ENCODE measurements around the gene FAF2.

Gene FAF2

DNA sequence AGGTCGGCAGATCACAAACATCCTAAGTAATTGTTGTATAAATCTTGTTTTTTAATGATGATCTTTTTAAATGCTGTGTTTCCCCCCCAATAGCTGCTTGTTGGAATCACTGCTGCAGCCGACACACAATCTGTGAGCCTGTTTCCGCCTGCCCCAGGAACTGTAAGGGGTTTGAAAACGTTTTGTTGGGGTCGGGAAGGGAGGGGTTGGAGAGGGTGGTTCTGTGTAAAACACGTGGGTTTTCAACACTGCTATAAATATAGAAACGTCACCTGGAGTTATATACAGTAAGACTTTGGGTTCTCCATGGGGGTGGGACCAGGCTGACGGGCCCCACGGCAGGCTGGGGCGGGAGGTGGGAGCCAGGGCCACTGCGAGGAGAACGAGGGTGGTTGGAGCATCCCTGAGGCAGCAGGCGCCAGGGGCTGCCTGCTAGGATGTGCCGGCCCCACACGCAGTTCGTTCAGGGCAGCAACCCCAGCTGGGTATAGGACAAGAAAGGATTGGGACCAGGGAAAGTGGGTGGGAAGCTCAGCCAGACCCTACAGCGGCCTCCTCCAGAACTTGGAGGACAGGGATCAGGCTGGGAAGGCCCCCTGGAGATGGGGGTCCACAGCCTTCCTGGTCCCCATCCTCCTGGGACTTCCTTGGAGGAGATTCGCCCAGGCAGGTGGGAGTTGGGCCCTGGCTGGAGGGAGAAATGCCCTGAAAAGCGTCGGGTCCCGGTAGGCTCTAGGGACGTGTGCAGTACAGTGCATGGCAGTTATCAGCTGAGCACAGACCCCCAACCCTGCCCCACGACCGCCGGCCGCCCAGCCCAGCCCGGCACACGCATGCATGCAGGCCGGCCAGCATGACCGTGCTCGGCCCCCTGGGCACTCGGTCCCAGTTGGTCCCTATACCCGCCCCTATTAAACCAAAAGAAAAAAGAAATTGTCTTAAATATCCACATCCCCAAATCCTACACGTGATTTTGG, 79.3 kb downstream of the FAF2 start:
- Histone ChIP-seq H3K9me3 (ENCODE audit: control insufficient read depth, low read depth, low read length) (no peaks in the 10 kb centered on the region), H3K36me3 (ENCODE audit: control insufficient read depth, low read depth, low read length) (peaks cover 39% of the 10 kb centered on the region), H3K27me3 (ENCODE audit: control insufficient read depth, insufficient read depth, low read length) (no peaks in the 10 kb centered on the region), H3K4me3 (ENCODE audit: low read length) (no peak overlapping the region), H3K9ac (ENCODE audit: low read length) (no peak overlapping the region), H3K4me1 (ENCODE audit: control insufficient read depth, low read depth, low read length) (no peaks in the 10 kb centered on the region), H3K27ac (ENCODE audit: low read length) (no peak overlapping the region)

DNA sequence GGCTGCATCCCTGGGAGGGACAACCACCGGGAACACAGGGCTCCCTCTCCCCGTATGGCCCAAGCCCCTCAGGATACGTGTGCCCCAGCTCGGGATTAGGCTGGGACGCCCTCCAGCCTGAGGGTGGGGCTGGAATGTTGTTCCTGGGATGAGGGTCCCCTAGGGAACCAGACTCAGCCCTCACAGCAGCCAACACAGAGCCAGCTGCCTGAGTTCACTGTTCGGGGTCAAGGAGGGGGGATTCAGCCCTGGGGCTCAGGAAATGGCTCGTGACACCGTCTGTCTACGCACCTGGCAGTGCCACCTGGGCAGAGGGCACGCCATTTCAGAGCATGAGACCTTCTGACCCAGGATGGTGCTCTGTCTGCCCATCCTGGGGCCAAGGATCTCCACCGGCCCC, 80.1 kb downstream of the FAF2 start:
- H3K4me1 ChIP-seq (ENCODE audit: control insufficient read depth, low read depth, low read length), result no peaks in the 10 kb centered on the region
- H3K36me3 ChIP-seq (ENCODE audit: control insufficient read depth, low read depth, low read length), result peaks cover 39% of the 10 kb centered on the region
- no peak overlapping the region for H3K4me3 ChIP-seq (ENCODE audit: low read length)

DNA sequence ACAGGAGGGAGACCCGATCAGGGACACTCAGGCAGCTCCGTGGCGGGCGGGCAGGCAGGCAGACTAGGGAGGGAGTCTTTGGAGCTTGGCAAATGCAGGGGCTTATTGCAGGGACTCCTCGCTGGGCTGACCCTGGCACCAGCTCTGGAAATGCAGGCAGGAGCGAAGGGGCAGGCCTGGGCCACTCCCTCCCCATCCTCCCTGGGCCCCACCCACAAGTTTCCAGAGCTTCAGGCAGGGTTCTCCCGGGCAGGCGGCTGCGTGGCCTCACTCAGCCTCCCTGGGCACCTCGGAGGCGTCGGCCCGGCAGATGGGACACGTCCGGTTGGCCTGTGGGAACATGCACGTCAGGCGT, 80.6 kb downstream of the FAF2 start:
- H3K36me3 ChIP-seq (ENCODE audit: control insufficient read depth, low read depth, low read length), result peaks cover 39% of the 10 kb centered on the region
- H3K27me3 ChIP-seq (ENCODE audit: control insufficient read depth, insufficient read depth, low read length), result no peaks in the 10 kb centered on the region
- H3K4me3 ChIP-seq (ENCODE audit: low read length), result no peak overlapping the region
- no peak overlapping the region for H3K9ac ChIP-seq (ENCODE audit: low read length)
- no peaks in the 10 kb centered on the region for H3K4me1 ChIP-seq (ENCODE audit: control insufficient read depth, low read depth, low read length)
- no peak overlapping the region for H3K27ac ChIP-seq (ENCODE audit: low read length)
- no peaks in the 10 kb centered on the region for H3K9me3 ChIP-seq (ENCODE audit: control insufficient read depth, low read depth, low read length)

More for the DNA sequence above, 80.1 kb downstream of the FAF2 start:
- Histone ChIP-seq H3K27ac (ENCODE audit: low read length) (no peak overlapping the region), H3K9ac (ENCODE audit: low read length) (no peak overlapping the region), H3K9me3 (ENCODE audit: control insufficient read depth, low read depth, low read length) (no peaks in the 10 kb centered on the region), H3K27me3 (ENCODE audit: control insufficient read depth, insufficient read depth, low read length) (no peaks in the 10 kb centered on the region)

DNA sequence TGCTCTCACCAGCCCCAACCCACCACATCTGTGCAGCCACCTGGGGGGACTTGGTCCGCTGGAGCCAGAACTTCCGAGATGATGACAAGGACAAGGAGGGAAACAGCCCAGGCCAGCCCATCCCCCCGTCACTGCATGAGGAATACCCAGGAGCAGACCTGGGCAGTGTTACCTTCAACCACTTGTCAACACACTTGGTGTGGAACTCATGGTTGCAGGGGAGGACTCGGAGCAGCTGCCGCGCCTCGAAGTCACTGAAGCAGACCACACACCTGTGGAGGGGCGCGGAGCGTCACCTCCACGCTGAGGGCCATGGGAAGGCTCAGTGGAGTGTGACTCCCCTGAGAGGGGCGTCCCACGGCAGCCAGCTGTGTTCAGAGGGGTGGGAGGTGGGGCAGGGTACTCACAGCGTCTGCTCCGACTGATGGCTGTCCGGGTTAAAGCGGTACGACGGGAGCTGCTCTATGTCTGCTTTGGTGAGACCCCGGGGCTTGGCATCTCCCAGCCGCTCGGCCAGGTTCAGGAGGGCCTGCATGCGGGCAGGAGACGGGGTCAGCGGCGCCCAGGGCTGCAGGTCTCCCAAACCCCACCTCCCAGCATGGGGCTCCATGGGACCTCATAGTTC, 81.0 kb downstream of the FAF2 start:
- no peak overlapping the region for H3K27ac ChIP-seq (ENCODE audit: low read length)
- no peak overlapping the region for H3K4me3 ChIP-seq (ENCODE audit: low read length)
- H3K36me3 ChIP-seq (ENCODE audit: control insufficient read depth, low read depth, low read length), result peaks cover 39% of the 10 kb centered on the region
- no peaks in the 10 kb centered on the region for H3K4me1 ChIP-seq (ENCODE audit: control insufficient read depth, low read depth, low read length)
- no peaks in the 10 kb centered on the region for H3K27me3 ChIP-seq (ENCODE audit: control insufficient read depth, insufficient read depth, low read length)
- H3K9me3 ChIP-seq (ENCODE audit: control insufficient read depth, low read depth, low read length), result no peaks in the 10 kb centered on the region
- H3K9ac ChIP-seq (ENCODE audit: low read length), result no peak overlapping the region

DNA sequence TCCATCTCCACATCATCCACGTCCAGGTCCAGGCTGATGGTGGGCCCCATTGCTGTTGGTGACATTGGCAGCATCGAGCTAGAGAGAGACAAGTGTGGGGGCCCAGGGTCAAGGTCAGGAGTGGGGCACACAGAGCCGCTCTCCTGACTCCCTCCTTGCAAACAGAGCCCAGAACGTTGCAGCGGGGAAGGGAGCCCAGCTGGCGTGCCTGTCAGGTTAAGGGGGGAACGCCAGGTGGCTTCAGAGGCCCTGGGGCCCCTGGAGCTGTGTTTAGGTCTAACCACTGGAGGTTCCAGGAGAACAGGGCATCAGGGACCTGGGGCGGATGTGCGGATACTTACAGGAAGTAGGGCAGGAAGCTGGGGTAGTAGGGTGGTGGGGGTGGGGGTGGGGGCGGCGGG, 81.6 kb downstream of the FAF2 start:
- Histone ChIP-seq H3K9me3 (ENCODE audit: control insufficient read depth, low read depth, low read length) (no peaks in the 10 kb centered on the region), H3K4me3 (ENCODE audit: low read length) (no peak overlapping the region), H3K4me1 (ENCODE audit: control insufficient read depth, low read depth, low read length) (peaks cover 2% of the 10 kb centered on the region), H3K9ac (ENCODE audit: low read length) (no peak overlapping the region), H3K27ac (ENCODE audit: low read length) (no peak overlapping the region), H3K36me3 (ENCODE audit: control insufficient read depth, low read depth, low read length) (peaks cover 40% of the 10 kb centered on the region), H3K27me3 (ENCODE audit: control insufficient read depth, insufficient read depth, low read length) (no peaks in the 10 kb centered on the region)

DNA sequence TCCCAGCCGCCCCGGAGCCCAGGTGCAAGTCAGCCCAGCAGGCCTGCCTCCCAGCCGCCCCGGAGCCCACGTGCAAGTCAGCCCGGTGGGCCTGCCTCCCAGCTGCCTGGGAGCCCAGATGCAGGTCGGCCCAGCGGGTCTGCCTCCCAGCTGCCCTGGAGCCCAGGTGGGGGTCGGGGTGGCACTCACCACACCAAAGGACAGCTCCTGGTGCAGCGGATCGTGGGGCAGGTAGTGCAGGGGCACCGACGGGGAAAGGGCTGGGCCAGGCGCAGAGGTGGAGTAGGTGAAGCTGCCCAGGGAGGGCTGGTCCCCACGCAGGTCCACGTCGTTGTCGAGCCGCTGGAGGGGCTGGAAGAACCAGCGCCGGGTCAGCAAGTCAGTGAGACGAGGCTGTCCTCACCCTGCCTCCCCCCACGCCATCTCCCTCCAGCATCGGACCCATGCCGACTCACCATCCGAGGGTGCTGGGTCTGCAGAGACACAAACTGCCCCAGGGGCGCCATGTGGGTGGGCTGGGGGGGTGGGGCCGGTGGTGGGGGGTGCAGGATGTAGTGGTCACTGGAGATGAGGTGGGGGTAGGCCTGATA, 82.3 kb downstream of the FAF2 start:
- H3K9me3 ChIP-seq (ENCODE audit: control insufficient read depth, low read depth, low read length), result no peaks in the 10 kb centered on the region
- no peaks in the 10 kb centered on the region for H3K27me3 ChIP-seq (ENCODE audit: control insufficient read depth, insufficient read depth, low read length)
- no peak overlapping the region for H3K9ac ChIP-seq (ENCODE audit: low read length)
- no peak overlapping the region for H3K4me3 ChIP-seq (ENCODE audit: low read length)
- H3K27ac ChIP-seq (ENCODE audit: low read length), result no peak overlapping the region
- H3K36me3 ChIP-seq (ENCODE audit: control insufficient read depth, low read depth, low read length), result peaks cover 46% of the 10 kb centered on the region
- H3K4me1 ChIP-seq (ENCODE audit: control insufficient read depth, low read depth, low read length), result peaks cover 9% of the 10 kb centered on the region

DNA sequence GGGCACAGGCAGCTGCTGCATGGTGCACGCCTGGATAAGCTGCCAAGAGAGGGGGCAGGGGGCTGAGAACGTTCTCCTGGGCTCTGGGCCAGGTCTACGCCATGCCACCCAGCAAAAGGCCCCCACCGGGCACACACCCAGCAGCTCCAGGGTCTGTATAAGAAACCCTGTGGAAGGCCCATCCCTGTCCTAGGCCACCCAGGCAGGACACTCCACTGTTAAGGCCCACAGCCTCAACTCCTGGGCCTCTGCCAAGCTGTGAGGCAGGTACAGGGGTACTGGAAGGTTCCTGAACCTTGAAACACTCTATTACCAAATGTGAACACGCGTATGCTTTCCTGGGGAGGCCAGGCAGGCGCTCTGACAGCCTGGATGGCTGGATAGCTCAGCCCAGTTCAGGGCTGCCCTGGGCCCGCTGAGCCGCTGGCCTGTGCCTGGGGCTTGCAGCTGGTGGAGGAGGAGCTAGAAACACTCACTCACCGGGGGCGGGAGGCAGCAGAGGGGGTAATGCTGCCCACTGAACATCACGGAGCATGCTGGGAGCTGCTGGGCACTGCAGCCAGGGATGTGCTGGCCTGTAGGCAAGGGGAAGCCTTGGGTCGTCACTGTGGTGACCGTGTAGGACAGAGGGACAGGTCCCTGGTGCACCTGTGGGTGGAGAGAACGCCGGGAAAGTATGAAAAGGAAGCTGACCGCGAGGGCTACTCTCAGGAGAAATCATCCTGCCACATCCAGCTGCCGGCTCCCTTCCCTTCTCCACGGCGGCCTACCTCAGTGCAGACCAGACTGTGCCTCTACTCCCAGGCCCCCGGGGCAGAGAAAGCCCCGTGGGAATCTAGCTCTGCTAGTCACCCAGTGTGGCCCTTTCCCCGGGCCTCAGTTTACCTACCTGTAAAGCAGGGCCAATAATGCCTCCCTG, 83.1 kb downstream of the FAF2 start:
- no peaks in the 10 kb centered on the region for H3K9me3 ChIP-seq (ENCODE audit: control insufficient read depth, low read depth, low read length)
- peaks cover 9% of the 10 kb centered on the region for H3K4me1 ChIP-seq (ENCODE audit: control insufficient read depth, low read depth, low read length)
- no peaks in the 10 kb centered on the region for H3K27me3 ChIP-seq (ENCODE audit: control insufficient read depth, insufficient read depth, low read length)
- no peak overlapping the region for H3K9ac ChIP-seq (ENCODE audit: low read length)
- H3K36me3 ChIP-seq (ENCODE audit: control insufficient read depth, low read depth, low read length), result peaks cover 46% of the 10 kb centered on the region
- no peak overlapping the region for H3K27ac ChIP-seq (ENCODE audit: low read length)
- H3K4me3 ChIP-seq (ENCODE audit: low read length), result no peak overlapping the region

DNA sequence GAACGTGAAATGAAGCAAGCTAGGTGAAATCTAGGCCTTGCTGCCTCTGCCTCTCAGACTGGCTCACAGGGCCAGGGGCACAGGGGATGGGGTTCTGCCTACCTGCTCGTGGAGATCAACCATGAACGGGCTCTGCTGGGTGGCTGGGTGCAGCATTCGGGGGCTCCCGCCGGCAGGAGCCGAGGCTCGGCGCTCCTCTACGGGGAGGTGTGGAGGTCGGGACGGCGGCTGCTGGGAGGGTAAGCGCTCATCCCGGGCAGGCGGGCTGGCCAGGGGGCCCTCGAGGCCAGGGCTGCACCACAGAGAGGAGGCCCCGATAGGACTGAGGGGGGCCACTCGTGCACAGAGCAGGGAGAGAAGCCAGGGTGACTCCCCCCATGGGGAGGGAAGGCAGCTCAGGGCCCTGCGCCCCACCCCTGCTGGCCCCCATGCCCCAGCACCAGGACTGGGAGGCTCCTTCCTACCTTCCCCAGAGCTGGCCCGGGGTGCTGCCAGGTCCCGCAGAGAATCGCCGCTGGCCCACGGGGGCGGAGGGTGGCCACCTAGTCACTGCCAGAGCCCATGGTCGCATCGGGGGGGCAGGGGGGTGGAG, 83.8 kb downstream of the FAF2 start:
- no peak overlapping the region for H3K27ac ChIP-seq (ENCODE audit: low read length)
- H3K9ac ChIP-seq (ENCODE audit: low read length), result no peak overlapping the region
- H3K36me3 ChIP-seq (ENCODE audit: control insufficient read depth, low read depth, low read length), result peaks cover 46% of the 10 kb centered on the region
- H3K4me1 ChIP-seq (ENCODE audit: control insufficient read depth, low read depth, low read length), result peaks cover 9% of the 10 kb centered on the region
- no peaks in the 10 kb centered on the region for H3K27me3 ChIP-seq (ENCODE audit: control insufficient read depth, insufficient read depth, low read length)
- H3K9me3 ChIP-seq (ENCODE audit: control insufficient read depth, low read depth, low read length), result no peaks in the 10 kb centered on the region
- no peak overlapping the region for H3K4me3 ChIP-seq (ENCODE audit: low read length)

DNA sequence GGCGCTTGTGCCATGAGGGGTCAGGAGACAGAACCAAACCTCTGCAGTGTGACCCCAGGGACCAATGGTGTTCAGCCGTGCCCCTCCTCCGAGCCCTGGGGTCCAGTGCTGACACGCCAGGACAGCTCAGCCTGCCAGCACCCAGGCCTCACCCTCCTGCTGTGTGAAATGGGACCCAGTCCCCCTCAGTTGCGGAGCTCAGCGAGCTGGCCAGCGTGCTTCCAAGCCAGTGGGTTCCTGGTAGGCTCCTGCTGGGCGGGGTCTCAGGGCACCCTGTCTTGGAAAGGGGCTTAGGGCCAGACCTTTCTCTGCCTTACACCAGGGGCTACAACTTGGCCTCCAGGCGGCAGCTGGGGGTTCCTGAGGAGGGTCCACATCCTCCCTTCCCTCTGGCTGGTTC, 84.6 kb downstream of the FAF2 start:
- Histone ChIP-seq H3K27ac (ENCODE audit: low read length) (no peak overlapping the region), H3K4me1 (ENCODE audit: control insufficient read depth, low read depth, low read length) (peaks cover 9% of the 10 kb centered on the region), H3K9me3 (ENCODE audit: control insufficient read depth, low read depth, low read length) (no peaks in the 10 kb centered on the region), H3K9ac (ENCODE audit: low read length) (no peak overlapping the region), H3K27me3 (ENCODE audit: control insufficient read depth, insufficient read depth, low read length) (no peaks in the 10 kb centered on the region), H3K4me3 (ENCODE audit: low read length) (no peak overlapping the region), H3K36me3 (ENCODE audit: control insufficient read depth, low read depth, low read length) (peaks cover 42% of the 10 kb centered on the region)

DNA sequence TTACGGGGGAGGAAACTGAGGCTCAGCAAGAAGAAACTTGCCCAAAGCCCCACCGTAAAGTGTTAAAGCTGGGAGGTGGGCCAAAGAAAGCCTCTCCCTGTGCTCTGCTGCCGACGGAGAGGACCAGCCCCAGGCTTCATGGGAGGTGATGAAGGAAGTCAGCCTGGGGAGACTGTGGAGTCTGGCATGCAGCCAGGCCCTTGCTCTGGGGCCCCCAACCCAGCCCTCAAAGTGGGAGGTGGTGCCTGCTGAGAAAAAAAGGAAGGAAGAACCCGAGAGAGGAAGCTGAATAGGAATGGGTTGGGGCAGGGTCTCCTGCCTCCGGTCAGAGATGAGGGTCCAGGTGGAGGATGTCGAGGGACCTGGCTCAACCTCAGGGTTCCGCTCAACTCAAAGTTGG, 85.2 kb downstream of the FAF2 start:
- peaks cover 37% of the 10 kb centered on the region for H3K36me3 ChIP-seq (ENCODE audit: control insufficient read depth, low read depth, low read length)

More for the DNA sequence above, 85.2 kb downstream of the FAF2 start:
- Histone ChIP-seq H3K9me3 (ENCODE audit: control insufficient read depth, low read depth, low read length) (no peaks in the 10 kb centered on the region), H3K27me3 (ENCODE audit: control insufficient read depth, insufficient read depth, low read length) (no peaks in the 10 kb centered on the region), H3K4me3 (ENCODE audit: low read length) (no peak overlapping the region), H3K9ac (ENCODE audit: low read length) (no peak overlapping the region), H3K27ac (ENCODE audit: low read length) (no peak overlapping the region), H3K4me1 (ENCODE audit: control insufficient read depth, low read depth, low read length) (peaks cover 9% of the 10 kb centered on the region)

All from iPS-18a (cell line).